Skin of body (tissue), 2 donors: ENCODE results near the gene GATD1. TPM values are rescaled to one million over a fixed set of nuclear protein-coding genes. Genes with fewer than 3 reads are reported as not detected.

Experiments used
- DNase-seq: peaks from one replicate; lab custom pipeline; 2025; lab: John Stamatoyannopoulos, UW
- total RNA-seq: library from RNA; depleted of rRNA; stranded (reverse); fragments of >200 nt; gene quantifications from one replicate; pipeline ENCODE4 v1.2.3, GENCODE V29; 2014

Gene GATD1
- total RNA-seq, 1 donor from 2014 or later: 15.3 TPM

DNA sequence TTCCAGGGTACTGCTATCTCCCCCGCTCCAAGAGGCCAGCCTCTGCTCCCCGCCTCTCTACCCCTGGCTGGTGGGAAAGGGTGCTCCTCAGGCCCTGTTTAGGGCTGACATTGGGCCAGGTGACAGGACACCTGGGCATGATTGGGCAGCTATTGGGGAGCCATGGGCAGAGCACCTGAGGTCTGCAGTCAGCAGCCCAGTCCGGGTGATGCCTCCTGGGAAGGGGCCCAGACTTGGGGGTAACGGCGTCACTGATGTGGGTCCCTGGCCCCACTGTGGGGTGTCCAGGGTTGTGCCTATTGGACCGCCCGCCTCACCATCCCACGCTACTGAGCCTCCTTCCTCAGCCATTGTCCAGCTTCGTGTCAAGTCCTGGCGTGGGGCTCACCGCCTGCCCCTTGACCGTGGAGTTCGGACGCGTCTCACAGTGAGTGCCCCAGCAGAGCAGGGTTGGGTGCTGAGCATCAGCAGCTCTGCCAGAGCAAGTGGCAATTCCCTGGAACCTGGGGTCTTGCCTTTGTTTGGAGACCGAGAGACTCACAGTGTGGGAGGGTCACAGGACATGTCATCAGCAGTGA lies 2.8 kb upstream of the GATD1 start:
- DNase-seq: no peak

DNA sequence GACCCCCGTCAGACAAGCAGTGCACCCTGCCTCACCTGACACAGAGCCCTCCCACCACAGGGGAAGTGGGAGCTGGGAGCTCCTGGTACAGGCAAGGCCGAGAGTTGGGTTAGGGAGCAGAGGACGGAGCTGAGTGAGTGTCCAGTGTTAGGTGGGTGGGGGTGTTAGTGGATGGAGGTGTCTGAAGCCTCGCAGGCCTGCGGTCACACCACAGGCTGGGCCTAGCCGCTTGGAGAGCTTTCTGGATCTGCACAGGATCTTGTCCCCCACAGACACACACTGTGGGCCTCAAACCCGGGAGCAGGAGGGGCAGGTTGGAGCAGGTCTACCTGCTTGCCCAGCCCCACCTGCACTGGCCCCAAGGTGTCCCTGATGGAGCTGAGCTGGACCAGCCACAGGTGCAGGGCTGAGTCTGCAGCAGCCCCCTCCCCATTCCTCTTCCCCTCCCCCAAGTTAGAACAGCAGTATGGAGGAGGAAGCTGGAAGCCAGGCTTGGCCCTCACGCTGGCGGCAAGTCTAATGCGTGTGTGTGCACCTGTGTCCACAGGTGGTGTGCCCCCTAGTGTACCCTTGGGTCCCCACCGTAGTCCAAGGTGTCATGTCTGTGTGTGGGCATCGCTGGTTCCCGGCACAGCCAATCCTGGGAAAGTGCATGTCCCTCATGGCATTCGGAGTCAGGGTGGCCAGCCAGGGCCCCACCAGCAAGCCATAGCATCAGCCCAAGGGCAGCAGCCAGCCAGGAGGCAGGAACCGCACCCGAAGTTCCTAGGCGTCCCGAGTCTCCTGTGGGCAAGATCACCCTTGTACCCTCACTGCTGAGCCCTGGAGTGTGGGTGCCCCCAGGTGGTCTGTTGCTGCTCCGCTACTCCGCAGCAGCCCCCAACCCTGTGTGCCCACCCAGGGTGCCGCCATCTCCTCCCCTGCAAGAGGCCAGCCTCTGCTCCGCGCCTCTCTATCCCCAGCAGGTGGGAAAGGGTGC lies 2.0 kb upstream of the GATD1 start:
- DNase-seq: no peak

DNA sequence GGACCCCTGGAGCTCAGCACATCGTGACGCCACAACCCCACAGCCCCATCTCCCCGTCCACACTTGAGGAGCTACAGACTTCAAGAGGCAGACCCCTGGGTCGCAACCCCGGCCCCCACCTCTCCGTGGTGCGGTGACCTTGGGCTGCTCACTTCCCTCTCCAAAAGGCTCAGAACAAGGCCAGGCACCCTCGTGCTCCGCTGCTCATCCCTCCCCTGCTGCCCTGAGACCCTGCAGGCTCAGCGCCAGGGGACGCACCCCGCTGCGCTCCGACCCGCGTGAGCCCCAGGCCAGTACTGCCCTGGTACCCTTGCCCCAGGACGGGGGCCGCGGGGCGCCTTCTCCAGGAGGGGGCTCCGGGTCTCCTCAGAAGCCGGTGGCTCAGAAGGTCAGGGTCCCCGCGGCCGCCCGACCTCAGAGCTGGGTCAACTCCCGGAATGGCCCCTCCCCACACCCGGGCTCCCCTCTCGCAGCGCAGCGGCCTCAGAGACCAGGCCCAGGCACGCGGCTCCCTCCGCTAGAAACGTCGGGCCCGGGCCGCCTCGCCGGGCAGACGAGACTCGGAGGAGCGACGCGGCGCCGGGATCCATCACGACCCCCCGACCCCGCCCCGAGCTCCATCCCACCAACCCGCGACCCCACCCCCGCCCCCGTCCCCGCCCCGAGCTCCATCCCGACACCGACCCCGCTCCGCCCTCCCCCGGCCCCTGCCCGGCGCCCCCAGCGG lies 563 bp downstream of the GATD1 start:
- no peak for DNase-seq

DNA sequence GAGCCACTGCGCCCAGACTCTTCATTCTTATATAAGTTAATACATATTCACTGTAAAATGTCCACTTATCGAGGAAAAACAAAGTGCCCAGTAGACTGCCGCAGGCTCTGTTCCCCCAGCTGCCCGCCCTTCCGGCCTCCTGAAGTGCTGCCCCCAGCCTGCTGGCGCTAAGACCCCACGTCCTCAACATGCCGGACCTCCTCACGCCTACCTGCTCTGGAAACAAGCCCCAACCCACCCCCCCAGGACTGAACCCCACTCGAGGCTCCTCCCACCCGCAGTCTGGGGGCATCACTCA lies 1.1 kb downstream of the GATD1 start:
- DNase-seq: no peak

DNA sequence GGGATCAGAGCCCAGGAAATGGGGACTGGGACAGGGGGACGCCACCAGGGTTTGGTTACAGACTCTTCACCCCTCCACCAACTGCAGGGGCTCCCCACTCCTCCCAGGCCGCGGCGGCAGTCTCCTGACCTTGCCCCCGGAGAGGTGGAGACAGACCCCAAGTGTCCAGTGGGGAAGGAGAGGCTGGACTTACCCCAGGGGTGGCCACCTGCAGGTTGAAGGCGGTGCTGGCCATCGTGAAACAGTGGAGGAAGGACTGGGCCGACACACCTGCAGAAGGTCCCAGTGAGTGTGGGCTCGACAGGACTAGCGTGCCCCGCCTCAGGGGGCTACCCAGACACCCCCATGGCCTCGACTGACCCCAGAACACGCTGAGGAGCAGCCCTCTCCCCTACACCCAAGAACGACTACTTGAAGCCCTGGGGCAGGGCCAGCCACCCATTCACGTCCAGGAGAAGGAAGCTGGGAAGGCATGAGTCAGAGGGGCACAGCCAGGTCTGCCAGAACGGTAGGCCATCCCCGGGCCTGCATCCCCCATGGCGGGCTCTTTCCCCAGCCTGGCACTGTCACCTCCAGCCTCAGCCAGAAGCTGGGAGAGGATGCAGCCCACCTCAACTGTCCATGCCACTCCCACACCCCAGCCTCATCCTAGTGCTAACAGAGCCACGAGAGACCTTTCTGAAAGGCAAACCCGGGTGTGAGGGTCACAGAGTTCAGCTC lies 2.3 kb downstream of the GATD1 start:
- no peak for DNase-seq

DNA sequence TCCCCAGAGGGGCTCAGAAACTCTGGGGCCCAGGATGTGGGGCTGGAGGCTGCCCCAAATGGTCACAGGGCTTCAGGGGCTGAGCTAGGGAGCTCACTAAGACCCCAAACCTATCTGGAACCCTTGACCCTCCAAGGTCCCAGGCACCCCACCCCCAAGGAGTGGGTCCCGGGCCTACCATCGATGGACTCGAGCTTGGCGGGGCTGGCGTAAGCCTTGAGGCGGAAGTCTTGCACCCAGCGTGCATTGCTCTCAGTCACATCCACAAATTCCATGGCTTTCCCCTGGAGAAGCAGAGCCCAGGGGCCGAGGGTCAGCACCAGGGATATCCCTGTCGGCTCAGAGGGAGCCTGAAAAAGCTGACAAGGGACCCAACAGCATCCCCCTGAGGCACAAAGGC lies 3.5 kb downstream of the GATD1 start:
- DNase-seq: no peak

DNA sequence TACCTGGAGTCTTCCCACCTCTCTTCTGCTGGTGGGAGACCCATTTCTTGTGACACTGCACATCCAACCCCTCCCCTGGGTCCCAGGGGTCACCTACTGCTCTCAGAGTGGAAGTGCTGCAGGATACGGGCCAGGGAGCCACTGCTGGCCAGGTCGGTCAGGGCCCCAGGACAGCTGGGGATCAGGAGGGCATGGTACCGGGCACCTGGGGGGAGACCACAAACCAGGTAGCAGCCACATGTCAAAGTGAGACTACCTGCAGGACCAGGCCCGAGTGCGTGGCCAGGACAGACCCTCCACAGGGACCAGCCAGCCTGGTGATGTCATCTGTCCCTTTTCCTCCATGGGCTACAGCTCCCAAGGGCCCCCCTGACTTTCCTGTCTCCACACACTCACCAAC lies 3.9 kb downstream of the GATD1 start:
- DNase-seq: no peak

DNA sequence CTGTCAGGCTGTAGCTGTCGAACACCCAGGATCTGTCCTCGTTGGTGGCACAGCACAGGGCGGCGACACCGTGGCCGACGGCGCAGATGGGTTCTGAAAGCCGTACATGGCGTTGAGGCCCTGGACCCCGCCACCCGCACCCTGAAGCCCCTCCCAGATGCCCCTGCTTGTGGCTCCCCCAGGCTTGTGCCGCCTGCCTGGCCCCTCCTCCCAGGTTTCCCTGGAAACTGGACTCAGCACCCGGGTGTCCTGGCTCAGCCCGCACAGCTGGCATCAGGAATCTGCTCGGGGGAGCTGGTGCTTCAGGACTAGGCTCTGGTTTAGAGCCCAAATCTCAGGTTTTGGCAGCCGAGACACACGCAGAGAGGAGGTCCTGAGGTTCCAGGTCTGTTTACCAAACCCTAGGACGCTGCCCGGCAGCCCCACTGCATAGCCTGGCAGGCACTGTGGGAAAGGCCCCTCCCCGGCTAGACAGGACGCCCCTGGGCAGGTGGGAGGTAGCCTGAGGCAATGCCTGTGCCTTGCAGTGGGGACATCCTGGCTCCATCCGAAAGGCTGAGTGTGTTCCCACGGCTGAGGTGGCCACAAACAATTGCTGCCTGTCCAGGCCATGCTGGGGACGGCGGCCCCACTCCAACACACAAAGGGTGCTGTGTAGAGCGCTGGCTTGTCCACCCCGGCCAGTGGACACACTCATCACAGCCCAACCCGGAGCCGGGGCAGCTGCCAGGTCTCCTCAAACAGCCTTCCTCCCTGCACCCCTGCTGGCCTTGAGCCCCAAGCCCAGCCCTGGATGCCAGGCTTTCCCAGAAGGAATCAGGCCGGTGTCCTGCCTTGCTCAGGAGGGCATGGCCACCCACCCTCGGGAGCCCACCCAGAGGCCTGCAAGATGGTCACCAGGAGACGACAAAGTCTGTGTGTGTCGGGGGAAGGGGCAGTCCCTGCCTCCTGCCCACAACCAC lies 4.6 kb downstream of the GATD1 start:
- DNase-seq: no peak

DNA sequence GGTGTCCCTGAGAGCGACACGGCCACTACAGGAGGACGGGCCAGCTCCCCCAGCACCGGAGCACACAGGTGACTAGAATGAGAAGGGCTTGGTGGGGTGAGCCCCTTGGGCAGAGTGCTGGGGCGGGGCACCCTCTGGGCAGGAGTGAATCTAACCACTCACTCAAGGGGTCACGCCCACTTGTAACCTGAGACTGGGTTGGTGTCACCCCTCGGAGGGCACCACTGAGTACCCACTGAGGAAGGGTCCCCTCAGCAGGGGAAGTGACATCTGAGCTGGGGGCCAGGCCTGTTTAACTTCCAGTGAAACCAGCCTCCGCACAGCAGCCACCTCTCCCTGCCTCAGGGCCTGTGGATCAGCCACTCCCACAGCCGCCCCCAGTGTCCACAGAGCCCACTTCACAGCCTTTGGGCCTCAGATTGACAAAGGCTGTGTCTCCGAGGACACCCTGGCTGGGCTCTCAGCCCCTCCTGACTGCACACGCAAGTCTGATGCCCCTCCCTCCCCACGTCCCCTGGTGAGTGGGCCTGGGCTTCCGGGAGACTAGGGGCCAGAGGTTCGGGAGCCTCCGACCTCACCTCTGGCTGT lies 5.6 kb downstream of the GATD1 start:
- DNase-seq: no peak

DNA sequence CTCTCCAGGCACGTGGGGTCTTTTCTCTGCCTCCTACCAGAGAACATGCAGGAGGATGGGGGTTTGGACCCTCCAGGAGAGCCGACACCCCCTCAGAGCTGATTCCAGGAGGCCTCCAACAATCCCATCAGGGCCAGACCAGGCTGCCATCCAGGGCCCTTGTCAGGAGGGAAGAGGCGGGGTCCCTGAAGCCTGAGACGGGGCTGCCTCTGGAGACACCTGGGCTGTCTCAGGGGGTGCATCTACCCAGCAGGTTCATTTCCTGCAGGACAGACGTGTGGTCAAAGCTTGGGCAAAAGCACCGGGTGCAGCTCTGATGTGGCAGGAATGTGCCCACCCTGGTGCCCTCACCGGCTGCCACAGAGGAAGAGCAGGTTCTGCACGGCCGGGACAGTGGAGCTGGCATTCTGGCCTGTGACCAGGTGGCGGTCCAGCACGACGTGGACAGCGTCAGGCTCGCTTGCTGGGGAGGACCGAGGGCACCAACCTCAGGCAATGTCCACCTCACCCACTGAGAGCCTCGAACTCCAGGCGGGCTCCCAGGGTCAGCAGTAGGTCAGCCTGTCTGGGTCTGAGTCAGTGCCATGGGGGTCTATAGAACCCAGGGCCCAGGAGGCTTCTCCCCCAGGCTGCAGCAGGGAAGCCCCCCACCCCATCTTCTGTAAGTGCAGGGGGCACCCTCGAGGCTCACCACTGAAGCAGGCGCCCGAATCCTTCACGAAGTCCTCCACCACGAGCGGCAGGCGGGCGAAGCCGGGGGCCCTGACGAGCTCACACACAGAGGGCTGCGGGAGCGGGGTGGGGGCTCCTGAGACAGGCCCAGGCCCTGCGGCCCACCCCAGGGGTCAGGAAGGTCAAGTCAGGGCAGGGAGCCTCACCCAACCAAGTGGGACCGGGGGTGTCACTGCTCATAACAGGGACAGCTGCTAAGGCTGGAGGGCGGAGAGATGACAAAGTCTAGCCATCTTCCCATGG lies 6.4 kb downstream of the GATD1 start:
- no peak for DNase-seq

DNA sequence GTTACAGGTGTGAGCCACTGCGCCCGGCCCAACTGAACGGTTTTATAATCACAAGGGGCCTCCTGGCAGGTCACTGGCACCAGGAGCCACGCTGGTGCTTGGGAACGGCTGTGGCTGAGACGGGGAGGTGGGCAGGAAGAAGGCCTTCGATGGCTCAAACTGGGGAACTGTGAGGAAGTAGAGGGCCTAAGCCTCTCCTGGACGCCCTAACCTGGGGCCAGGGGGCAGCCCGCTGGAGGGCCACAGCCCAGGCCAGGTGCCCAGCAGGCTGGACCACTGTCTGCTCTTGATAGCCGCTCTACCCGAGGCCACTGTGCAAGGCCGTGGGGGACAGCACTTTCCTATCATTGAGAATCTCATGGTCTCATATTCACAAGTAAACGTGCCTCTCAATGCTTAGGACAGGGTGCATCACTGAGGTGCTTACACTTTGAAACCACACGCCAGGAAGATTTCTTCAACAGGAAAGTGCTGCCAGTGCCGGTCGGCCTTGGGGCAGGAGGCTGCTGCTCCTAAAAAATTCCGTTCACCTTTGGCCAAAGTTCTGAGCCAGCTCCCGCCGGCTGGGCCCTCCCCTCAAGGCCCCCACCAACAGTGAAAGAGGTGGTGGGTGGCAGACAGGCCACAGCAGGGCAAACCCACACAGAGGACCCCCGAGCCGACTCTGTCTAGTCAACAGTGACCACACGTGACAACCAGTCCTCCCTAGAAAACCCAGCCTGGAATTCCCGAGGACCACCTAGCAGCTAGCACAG lies 7.2 kb downstream of the GATD1 start:
- DNase-seq: no peak

DNA sequence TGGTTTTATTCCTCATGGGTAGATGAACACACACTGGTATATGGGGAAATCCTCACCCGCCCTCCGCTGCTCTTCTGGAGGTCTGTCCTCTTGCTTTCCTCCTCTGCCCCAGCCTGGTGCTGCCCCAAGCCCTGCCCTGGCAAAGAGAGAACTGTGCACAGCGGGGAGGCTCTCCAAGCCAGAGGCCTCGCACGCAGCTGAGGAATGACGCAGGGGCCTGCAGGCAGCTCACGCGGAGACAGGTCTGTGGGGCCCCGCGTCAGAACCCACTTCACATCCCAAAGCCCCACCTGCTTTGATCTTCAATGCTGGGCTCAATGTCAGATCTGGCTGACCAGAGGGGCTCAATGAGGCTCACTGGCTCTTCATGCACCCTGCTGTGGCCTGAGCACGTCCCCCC lies 10.0 kb downstream of the GATD1 start:
- no peak for DNase-seq

DNA sequence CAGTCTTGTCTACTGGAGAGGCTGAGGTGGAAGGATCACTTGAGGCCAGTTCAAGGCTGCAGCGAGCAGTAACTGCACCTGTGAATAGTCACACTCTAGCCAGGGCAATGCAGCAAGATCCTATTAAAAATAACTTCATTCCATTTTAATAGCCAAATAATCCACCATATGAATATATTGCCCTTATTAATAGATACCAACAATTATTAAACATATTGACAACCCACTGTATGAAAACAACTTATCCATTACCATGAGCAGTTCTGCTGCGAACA lies 10.4 kb downstream of the GATD1 start:
- DNase-seq: no peak

DNA sequence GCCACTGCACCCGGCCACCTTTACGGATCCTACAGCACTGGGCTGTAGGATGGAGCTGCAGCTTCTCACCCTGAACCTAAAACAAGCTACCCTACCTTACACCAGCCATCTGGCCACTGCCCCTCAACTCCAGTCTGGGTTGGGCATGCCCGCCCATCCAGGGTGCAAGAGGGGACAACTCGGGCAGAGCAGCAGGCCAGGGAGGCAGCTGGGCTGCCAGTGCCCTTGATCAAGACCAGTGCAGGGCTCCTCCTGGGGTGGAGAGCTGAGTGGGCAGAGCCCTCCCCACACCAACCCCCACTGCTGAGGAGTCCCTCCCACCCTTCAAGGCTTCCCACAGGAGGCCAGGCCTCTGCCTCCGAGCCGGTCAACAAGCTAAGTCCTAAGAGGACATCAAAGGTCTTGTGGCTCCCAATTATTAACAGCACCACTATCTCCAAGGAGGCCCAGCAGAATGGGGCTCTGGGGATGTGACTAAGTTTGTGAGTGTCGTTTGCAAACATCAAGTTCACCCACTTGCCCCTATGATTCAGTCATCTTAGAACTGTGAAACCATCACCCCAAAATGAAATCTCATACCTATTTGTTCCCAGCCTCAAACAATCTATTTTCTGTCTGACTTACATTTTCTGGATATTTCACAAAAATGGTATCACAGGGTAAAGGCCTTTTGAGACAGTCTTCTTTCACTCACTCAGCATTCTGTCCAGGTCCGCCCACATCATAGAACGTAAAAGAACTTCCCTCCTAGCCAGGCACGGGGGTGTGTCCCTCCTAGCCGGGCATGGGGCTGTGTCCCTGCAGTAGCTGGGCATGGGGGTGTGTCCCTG lies 11.0 kb downstream of the GATD1 start:
- no peak for DNase-seq

DNA sequence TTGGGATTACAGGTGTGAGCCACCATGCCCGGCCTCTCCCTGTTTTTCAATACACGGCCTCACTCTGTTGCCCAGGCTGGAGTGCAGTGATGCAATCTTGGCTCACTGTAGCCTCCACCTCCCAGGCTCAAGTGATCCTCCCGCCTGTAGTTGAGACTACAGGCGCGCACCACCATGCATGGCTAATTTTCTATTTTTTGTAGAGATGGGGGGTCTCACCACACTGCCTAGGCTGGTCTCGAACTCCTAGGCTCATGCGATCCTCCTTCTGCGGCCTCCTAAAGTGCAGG lies 11.5 kb downstream of the GATD1 start:
- no peak for DNase-seq

DNA sequence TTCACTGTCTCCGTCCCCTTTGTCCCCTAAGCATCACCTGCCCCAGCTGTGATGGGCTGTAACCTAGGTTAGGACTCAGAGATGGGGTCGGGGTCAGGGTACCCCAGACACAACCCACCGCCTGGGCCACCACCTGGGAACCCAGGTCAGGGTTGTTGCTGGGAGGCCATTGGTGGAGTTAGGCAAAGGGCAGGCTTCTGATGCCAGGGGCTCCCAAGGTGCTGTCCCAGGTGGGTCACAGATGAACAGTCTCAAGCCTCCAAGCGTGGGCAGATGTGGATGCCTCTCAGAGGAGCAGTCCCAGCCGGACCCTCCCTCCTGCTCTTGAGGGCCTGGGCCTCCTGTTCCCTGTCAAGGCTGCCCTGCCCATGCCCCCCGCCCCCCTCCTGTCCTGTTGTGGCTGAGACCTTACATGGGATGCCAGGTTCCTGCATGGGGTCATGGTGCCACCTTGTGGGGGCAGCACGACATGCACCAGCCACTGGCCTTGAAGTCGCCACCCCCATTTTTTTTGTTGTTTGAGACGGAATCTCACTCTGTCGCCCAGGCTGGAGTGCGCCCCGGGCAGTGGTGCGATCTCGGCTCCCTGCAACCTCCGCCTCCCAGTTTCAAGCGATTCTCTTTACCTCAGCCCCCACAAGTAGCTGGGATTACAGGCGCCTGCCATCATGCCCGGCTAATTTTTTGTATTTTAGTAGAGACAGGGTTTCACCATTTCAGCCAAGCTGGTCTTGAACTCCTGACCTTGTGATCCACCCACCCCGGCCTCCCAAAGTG lies 12.1 kb downstream of the GATD1 start:
- no peak for DNase-seq
